ENCODE data around the gene ADAMTS9.

ADAMTS9 gene

DNA sequence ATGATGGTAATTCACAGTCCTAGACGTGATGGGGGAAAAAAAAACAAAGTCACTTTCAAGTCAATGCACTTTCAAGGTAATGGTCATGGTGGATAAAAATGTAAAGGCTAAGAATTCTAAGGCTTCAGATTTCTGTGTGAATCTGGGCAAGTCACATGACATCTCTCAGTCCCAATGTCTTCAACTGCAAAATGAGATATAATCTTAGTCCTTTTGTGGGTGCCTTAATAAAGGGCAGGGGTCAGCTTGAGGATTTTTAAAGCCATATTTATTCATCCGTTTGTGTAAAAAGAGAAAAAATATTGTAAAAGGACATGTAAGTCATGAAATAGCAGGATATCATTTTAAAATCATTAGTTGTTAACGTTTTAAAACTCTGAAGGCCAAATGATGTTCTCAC lies 83.5 kb downstream of the ADAMTS9 start:
- no peaks in the 10 kb centered on the region for H3K79me2 ChIP-seq (ENCODE audit: low read length)
- no peak overlapping the region for H2AFZ ChIP-seq (ENCODE audit: low read depth, low read length)
- H3K36me3 ChIP-seq (replicated peaks; ENCODE audit: low read depth, low read length): no peaks in the 10 kb centered on the region
- H3K4me2 ChIP-seq (ENCODE audit: low read length): no peak overlapping the region
- H3K9ac ChIP-seq (ENCODE audit: low read length): no peak overlapping the region
- no peaks in the 10 kb centered on the region for H4K20me1 ChIP-seq (ENCODE audit: insufficient read depth, low read length)
- H3K9me3 ChIP-seq (ENCODE audit: insufficient read depth, low read length): no peaks in the 10 kb centered on the region
- H3K4me3 ChIP-seq (ENCODE audit: low read length): no peak overlapping the region
- H3K27ac ChIP-seq (ENCODE audit: low read length): no peak overlapping the region
- H3K4me1 ChIP-seq (ENCODE audit: low read length): no peaks in the 10 kb centered on the region
- TF ChIP-seq EZH2phosphoT487 (IDR thresholded peaks at IDR 0.05; ENCODE audit: low read depth): no peak
- TF ChIP-seq, protein P1, sequence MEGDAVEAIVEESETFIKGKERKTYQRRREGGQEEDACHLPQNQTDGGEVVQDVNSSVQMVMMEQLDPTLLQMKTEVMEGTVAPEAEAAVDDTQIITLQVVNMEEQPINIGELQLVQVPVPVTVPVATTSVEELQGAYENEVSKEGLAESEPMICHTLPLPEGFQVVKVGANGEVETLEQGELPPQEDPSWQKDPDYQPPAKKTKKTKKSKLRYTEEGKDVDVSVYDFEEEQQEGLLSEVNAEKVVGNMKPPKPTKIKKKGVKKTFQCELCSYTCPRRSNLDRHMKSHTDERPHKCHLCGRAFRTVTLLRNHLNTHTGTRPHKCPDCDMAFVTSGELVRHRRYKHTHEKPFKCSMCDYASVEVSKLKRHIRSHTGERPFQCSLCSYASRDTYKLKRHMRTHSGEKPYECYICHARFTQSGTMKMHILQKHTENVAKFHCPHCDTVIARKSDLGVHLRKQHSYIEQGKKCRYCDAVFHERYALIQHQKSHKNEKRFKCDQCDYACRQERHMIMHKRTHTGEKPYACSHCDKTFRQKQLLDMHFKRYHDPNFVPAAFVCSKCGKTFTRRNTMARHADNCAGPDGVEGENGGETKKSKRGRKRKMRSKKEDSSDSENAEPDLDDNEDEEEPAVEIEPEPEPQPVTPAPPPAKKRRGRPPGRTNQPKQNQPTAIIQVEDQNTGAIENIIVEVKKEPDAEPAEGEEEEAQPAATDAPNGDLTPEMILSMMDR (IDR thresholded peaks at IDR 0.05; ENCODE audit: low read depth, low read length): no peak
- H3K27me3 ChIP-seq (ENCODE audit: low read depth, low read length): no peaks in the 10 kb centered on the region

DNA sequence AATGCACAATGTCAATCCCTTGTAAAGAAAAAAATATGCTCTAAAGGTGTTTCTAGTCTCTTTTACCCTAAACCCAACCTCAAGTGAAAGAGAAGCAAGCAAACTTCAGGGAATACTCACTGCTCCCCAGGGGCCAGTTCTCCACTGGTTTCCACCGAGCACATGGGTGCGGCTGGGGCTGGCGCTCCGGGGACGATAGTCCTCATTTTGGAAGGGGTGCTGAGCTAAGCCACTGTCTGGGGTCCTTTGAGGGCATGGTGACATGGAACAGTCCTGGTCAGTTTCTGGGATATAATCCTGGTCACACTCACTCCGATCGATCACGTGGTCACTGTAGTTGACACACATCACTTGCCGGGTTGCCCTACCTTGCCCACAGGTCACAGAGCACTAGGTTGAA lies 86.0 kb downstream of the ADAMTS9 start:
- no peak for TF ChIP-seq EZH2phosphoT487 (IDR thresholded peaks at IDR 0.05; ENCODE audit: low read depth)
- TF ChIP-seq, protein P1 (IDR thresholded peaks at IDR 0.05; ENCODE audit: low read depth, low read length): no peak
- Histone ChIP-seq H3K36me3 (replicated peaks; ENCODE audit: low read depth, low read length) (no peaks in the 10 kb centered on the region), H3K9ac (ENCODE audit: low read length) (no peak overlapping the region), H3K27ac (ENCODE audit: low read length) (no peak overlapping the region), H4K20me1 (ENCODE audit: insufficient read depth, low read length) (no peaks in the 10 kb centered on the region), H2AFZ (ENCODE audit: low read depth, low read length) (no peak overlapping the region), H3K4me3 (ENCODE audit: low read length) (no peak overlapping the region), H3K9me3 (ENCODE audit: insufficient read depth, low read length) (no peaks in the 10 kb centered on the region), H3K4me1 (ENCODE audit: low read length) (no peaks in the 10 kb centered on the region), H3K79me2 (ENCODE audit: low read length) (no peaks in the 10 kb centered on the region), H3K4me2 (ENCODE audit: low read length) (no peak overlapping the region), H3K27me3 (ENCODE audit: low read depth, low read length) (no peaks in the 10 kb centered on the region)

DNA sequence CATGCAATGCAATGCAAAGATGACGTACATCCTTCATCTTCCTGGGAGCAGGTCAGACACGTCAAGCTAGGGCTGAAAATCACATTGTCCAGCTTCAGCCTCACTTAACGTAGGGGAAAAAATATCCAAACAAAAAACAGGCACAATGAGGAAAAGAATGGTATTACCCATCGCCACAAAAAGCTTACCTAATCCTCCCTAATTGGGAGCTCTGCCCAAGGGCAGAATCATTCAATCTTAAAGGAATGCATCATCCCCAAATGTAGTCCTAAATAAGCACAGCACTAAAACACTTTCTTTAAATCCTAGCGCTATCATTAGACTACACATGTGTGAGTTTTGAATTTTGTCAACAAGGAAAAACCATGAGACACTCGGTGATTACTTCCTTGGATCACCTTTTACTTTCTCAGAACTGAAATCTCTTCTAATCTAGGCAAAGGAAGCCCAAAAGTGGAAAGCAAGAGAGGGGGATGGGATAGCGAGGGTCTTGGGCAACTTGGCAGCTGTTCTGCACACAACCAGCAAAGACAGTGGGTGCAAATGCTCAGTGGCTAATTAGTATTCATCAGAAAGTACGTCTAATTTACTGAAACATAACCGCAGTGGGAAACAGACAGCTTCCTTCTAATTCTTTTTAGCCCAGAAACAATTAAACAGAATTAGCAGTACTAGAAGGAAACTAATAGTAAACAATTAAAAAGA lies 87.4 kb downstream of the ADAMTS9 start:
- Histone ChIP-seq H3K36me3 (replicated peaks; ENCODE audit: low read depth, low read length) (no peaks in the 10 kb centered on the region), H3K9ac (ENCODE audit: low read length) (no peak overlapping the region), H3K27me3 (ENCODE audit: low read depth, low read length) (no peaks in the 10 kb centered on the region), H4K20me1 (ENCODE audit: insufficient read depth, low read length) (no peaks in the 10 kb centered on the region), H2AFZ (ENCODE audit: low read depth, low read length) (no peak overlapping the region), H3K4me2 (ENCODE audit: low read length) (no peak overlapping the region), H3K79me2 (ENCODE audit: low read length) (no peaks in the 10 kb centered on the region), H3K27ac (ENCODE audit: low read length) (no peak overlapping the region), H3K4me1 (ENCODE audit: low read length) (no peaks in the 10 kb centered on the region), H3K4me3 (ENCODE audit: low read length) (no peak overlapping the region), H3K9me3 (ENCODE audit: insufficient read depth, low read length) (no peaks in the 10 kb centered on the region)
- TF ChIP-seq EZH2phosphoT487 (IDR thresholded peaks at IDR 0.05; ENCODE audit: low read depth): no peak
- TF ChIP-seq, protein P1 (IDR thresholded peaks at IDR 0.05; ENCODE audit: low read depth, low read length): no peak

DNA sequence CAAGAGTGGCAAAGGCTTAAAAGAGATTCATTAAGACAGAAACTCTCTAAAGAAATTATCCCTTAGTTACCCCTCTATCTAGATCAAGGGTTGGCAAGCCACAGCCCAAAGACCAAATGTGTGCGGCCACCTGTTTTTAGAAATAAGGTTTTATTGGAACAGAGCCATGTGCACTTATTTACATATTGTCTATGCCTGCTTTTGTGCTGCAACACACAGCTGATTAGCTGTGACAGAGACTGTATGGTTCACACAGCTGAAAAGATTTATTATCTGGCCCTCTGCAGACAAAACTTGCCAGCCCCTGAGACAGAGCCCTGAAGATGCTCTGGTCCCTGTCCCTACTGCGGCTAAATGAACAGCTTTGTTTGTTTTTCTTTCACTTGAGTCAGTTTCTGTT lies 88.1 kb downstream of the ADAMTS9 start:
- H4K20me1 ChIP-seq (ENCODE audit: insufficient read depth, low read length): no peaks in the 10 kb centered on the region
- no peak for TF ChIP-seq EZH2phosphoT487 (IDR thresholded peaks at IDR 0.05; ENCODE audit: low read depth)
- TF ChIP-seq, protein P1 (IDR thresholded peaks at IDR 0.05; ENCODE audit: low read depth, low read length): no peak
- H3K27me3 ChIP-seq (ENCODE audit: low read depth, low read length): no peaks in the 10 kb centered on the region
- H3K4me2 ChIP-seq (ENCODE audit: low read length): no peak overlapping the region
- H2AFZ ChIP-seq (ENCODE audit: low read depth, low read length): no peak overlapping the region
- no peaks in the 10 kb centered on the region for H3K36me3 ChIP-seq (replicated peaks; ENCODE audit: low read depth, low read length)
- no peak overlapping the region for H3K27ac ChIP-seq (ENCODE audit: low read length)
- H3K4me3 ChIP-seq (ENCODE audit: low read length): no peak overlapping the region
- no peaks in the 10 kb centered on the region for H3K9me3 ChIP-seq (ENCODE audit: insufficient read depth, low read length)
- H3K79me2 ChIP-seq (ENCODE audit: low read length): no peaks in the 10 kb centered on the region
- no peaks in the 10 kb centered on the region for H3K4me1 ChIP-seq (ENCODE audit: low read length)
- no peak overlapping the region for H3K9ac ChIP-seq (ENCODE audit: low read length)

All from OCI-LY3 (cell line).